GM23338 (cell line): ENCODE results near the gene ZNF830. TPM values are rescaled to one million over a fixed set of nuclear protein-coding genes. Genes with fewer than 3 reads are reported as not detected.
"Not testable (repeated sequence)": the region's sequence is repeated elsewhere in the genome, so short reads cannot be mapped to it uniquely, and the experiment has no call there.

Experiments used
- ATAC-seq: fragments of 200-7000 bp; cut with Tn5 transposase; 3 replicates; pipeline ENCODE4 v1.9.1; 2020
- DNase-seq: peaks from one replicate; pipeline ENCODE4 v3.0.0-alpha.2; 2015; ENCODE audit warnings: low spot score
- H2AFZ ChIP-seq: fragments of 200-600 bp; sonication (generic); 2 replicates; pipeline ENCODE4 v1.8.0; 2016; ENCODE audit warnings: antibody characterized with exemption, mild to moderate bottlenecking, moderate library complexity
- H3F3A ChIP-seq: fragments of 200-600 bp; sonication (generic); replicated peaks from 2 replicates; pipeline ENCODE4 v1.8.0; 2017; ENCODE audit warnings: antibody characterized with exemption, mixed run types, low read depth
- H3K27ac ChIP-seq: fragments of 200-600 bp; sonication (generic); 2 replicates; pipeline ENCODE4 v1.6.1; 2016; ENCODE audit warnings: low read depth
- H3K27me3 ChIP-seq: fragments of 200-600 bp; sonication (generic); 2 replicates; pipeline ENCODE4 v1.8.0; 2016; ENCODE audit warnings: mild to moderate bottlenecking, mixed run types, moderate library complexity; ENCODE audit not compliant: insufficient read depth
- H3K36me3 ChIP-seq: fragments of 200-600 bp; sonication (generic); 2 replicates; pipeline ENCODE4 v1.8.0; 2016; ENCODE audit warnings: mild to moderate bottlenecking; ENCODE audit not compliant: insufficient read depth
- H3K4me1 ChIP-seq: fragments of 200-600 bp; sonication (generic); 2 replicates; pipeline ENCODE4 v1.8.0; 2016; ENCODE audit warnings: mild to moderate bottlenecking, moderate library complexity; ENCODE audit not compliant: insufficient read depth
- H3K4me2 ChIP-seq: fragments of 200-600 bp; sonication (generic); 2 replicates; pipeline ENCODE4 v1.7.1; 2017; ENCODE audit warnings: mixed run types
- H3K4me3 ChIP-seq: fragments of 200-600 bp; sonication (generic); 2 replicates; pipeline ENCODE4 v1.6.1; 2016; ENCODE audit warnings: mixed run types
- H3K79me2 ChIP-seq: fragments of 200-600 bp; sonication (generic); replicated peaks from 2 replicates; pipeline ENCODE4 v1.8.0; 2017; ENCODE audit warnings: mild to moderate bottlenecking; ENCODE audit not compliant: insufficient read depth
- H3K9me2 ChIP-seq: fragments of 200-600 bp; sonication (generic); 2 replicates; pipeline ENCODE4 v1.8.0; 2017; ENCODE audit not compliant: insufficient read depth
- H4K20me1 ChIP-seq: fragments of 200-600 bp; sonication (generic); replicated peaks from 2 replicates; pipeline ENCODE4 v1.8.0; 2017; ENCODE audit warnings: mild to moderate bottlenecking; ENCODE audit not compliant: insufficient read depth
- H3K27ac Mint-ChIP-seq: 2 replicates; pipeline ENCODE4 v1.8.0; 2020; ENCODE audit warnings: inconsistent platforms, mild to moderate bottlenecking, moderate library complexity, mixed read lengths
- H3K27me3 Mint-ChIP-seq: 3 replicates; pipeline ENCODE4 v1.8.0; 2022; ENCODE audit warnings: low read depth, mild to moderate bottlenecking, moderate library complexity, mixed read lengths, inconsistent platforms; ENCODE audit not compliant: insufficient read depth, poor library complexity
- H3K36me3 Mint-ChIP-seq: 3 replicates; pipeline ENCODE4 v1.8.0; 2021; ENCODE audit warnings: low read depth, mild to moderate bottlenecking, inconsistent platforms, moderate library complexity, mixed read lengths
- H3K4me1 Mint-ChIP-seq: 3 replicates; pipeline ENCODE4 v1.8.0; 2020; ENCODE audit warnings: mild to moderate bottlenecking, inconsistent platforms, mixed read lengths
- H3K4me3 Mint-ChIP-seq: 3 replicates; pipeline ENCODE4 v1.8.0; 2021; ENCODE audit warnings: moderate library complexity, mild to moderate bottlenecking, inconsistent platforms, mixed read lengths
- H3K9me3 Mint-ChIP-seq: 3 replicates; pipeline ENCODE4 v1.8.0; 2020; ENCODE audit warnings: moderate library complexity, mild to moderate bottlenecking, inconsistent platforms, mixed read lengths
- CREB1 ChIP-seq: fragments of 250-450 bp; sonication (Bioruptor Pico); IDR thresholded peaks from 2 replicates; pipeline ENCODE4 v1.5.0; 2020; ENCODE audit warnings: low read depth, mild to moderate bottlenecking, moderate library complexity
- EZH2 ChIP-seq: fragments of 200-600 bp; sonication (generic); IDR thresholded peaks from one replicate; pipeline ENCODE4 v1.8.0; 2017; ENCODE audit warnings: antibody characterized with exemption, mild to moderate bottlenecking, low read depth; ENCODE audit not compliant: unreplicated experiment
- JUNB ChIP-seq: IDR thresholded peaks from one replicate; pipeline ENCODE4 v1.6.1; 2016; ENCODE audit warnings: antibody characterized with exemption; ENCODE audit not compliant: unreplicated experiment
- POLR2AphosphoS5 ChIP-seq: IDR thresholded peaks from 2 replicates; pipeline ENCODE4 v1.6.1; 2016; ENCODE audit warnings: antibody characterized with exemption, low read depth
- ZNF114 ChIP-seq: fragments of 250-450 bp; sonication (Bioruptor Pico); IDR thresholded peaks from 2 replicates; pipeline ENCODE4 v1.5.0; 2020; ENCODE audit warnings: mild to moderate bottlenecking, moderate library complexity
- ZNF331 ChIP-seq: fragments of 250-450 bp; sonication (Bioruptor Pico); IDR thresholded peaks from 2 replicates; pipeline ENCODE4 v1.5.0; 2020; ENCODE audit warnings: low read depth, mild to moderate bottlenecking, moderate library complexity
- polyA plus RNA-seq: library from polyadenylated mRNA; unstranded; fragments of >200 nt; fragmentation: Nextera tagmentation; extraction: Ambion mirVana; gene quantifications from 2 replicates; pipeline ENCODE4 v1.2.1, GENCODE V29; 2016
- total RNA-seq: library from RNA; depleted of rRNA; stranded (reverse); fragments of >200 nt; shearing (Covaris generic); gene quantifications from 2 replicates; pipeline ENCODE4 v1.2.3, GENCODE V29; 2014
- TF ChIP-seq, protein P1 (sequence below): IDR thresholded peaks from one replicate; pipeline ENCODE4 v1.6.1; 2018; ENCODE audit warnings: antibody characterized with exemption; ENCODE audit not compliant: unreplicated experiment
- TF ChIP-seq, protein P2 (sequence below), 2 experiments: fragments of 200-600 bp in 1 of 2; sonication (generic) in 1 of 2; conservative IDR thresholded peaks; 2 replicates each; pipeline versions ENCODE4 v1.5.1 to v1.6.1; 2016 to 2017; ENCODE audit warnings: antibody characterized with exemption in 2 of 2, low read depth in 2 of 2, mild to moderate bottlenecking in 2 of 2, moderate library complexity in 1 of 2

ZNF830 gene
- total and polyA plus RNA-seq, 2 experiments from 2014 or later, result 12.8 to 22.3 TPM

DNA sequence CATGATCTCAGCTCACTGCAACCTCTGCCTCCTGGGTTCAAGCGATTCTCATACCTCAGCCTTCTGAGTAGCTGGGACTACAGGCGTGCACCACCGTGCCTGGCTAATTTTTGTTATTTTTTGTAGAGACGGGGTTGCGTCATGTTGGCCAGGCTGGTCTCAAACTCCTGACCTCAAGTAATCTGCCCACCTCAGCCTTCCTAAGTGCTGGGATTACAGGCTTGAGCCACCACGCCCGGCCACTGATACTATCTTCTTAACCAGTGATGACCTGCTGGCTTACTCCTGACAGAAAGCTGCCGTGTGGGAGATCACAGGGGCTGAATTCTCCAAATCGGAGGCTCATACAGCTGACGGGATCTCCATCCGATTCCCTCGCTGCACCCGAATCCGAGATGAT is 39.6 kb downstream of the ZNF830 start:
- H3K9me3 Mint-ChIP-seq, H3K4me1 ChIP-seq, H3K79me2 ChIP-seq, H2AFZ ChIP-seq, H3K27me3 ChIP-seq, H3K4me1 Mint-ChIP-seq, H3K27ac Mint-ChIP-seq, H3K4me2 ChIP-seq, H3K4me3 Mint-ChIP-seq, ATAC-seq, DNase-seq, H3K9me2 ChIP-seq, H4K20me1 ChIP-seq, H3K27ac ChIP-seq, H3F3A ChIP-seq, H3K4me3 ChIP-seq, H3K27me3 Mint-ChIP-seq: not testable (repeated sequence)
- H3K36me3 ChIP-seq, result peaks cover 50% of the 10 kb centered on the region
- H3K36me3 Mint-ChIP-seq, result peaks cover 94% of the 10 kb centered on the region

DNA sequence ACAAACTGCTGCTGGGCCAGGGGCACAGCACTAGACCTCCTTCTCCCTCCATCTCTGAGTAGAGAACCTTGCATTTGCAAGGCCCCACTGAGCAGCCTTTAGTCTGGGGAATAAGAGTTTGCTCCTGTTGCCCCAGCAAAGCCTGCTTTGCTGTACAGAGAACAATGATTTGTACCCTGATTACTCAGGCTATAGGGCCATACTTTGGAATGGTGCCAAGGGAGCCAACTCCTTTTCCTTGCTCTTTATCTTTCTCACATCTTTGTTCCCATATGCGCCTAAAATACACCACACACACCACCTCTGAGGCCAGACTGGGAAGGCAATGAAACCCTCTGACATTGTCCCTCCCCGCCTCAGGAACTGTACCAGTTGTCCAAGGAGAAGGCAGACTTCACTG is 40.2 kb downstream of the ZNF830 start:
- H3K4me1 Mint-ChIP-seq, result no peaks in the 10 kb centered on the region
- Histone ChIP-seq H3K4me3 (no peak overlapping the region), H3K36me3 (peaks cover 45% of the 10 kb centered on the region), H3K27me3 (no peaks in the 10 kb centered on the region), H3K4me1 (no peaks in the 10 kb centered on the region), H3F3A (no peaks in the 10 kb centered on the region), H3K79me2 (no peaks in the 10 kb centered on the region), H3K4me2 (no peak overlapping the region), H3K27ac (no peak overlapping the region), H2AFZ (no peak overlapping the region), H3K9me2 (no peaks in the 10 kb centered on the region), H4K20me1 (no peaks in the 10 kb centered on the region; the same call in 1 of the 2 replicates)
- ATAC-seq (no peak), DNase-seq (no peak)
- no peaks in the 10 kb centered on the region for H3K9me3 Mint-ChIP-seq
- H3K4me3 Mint-ChIP-seq, result no peak overlapping the region; the same call in 2 of the 3 replicates
- peaks cover 6% of the 10 kb centered on the region for H3K27me3 Mint-ChIP-seq
- peaks cover 93% of the 10 kb centered on the region for H3K36me3 Mint-ChIP-seq
- no peak overlapping the region for H3K27ac Mint-ChIP-seq
- TF ChIP-seq, protein P1, sequence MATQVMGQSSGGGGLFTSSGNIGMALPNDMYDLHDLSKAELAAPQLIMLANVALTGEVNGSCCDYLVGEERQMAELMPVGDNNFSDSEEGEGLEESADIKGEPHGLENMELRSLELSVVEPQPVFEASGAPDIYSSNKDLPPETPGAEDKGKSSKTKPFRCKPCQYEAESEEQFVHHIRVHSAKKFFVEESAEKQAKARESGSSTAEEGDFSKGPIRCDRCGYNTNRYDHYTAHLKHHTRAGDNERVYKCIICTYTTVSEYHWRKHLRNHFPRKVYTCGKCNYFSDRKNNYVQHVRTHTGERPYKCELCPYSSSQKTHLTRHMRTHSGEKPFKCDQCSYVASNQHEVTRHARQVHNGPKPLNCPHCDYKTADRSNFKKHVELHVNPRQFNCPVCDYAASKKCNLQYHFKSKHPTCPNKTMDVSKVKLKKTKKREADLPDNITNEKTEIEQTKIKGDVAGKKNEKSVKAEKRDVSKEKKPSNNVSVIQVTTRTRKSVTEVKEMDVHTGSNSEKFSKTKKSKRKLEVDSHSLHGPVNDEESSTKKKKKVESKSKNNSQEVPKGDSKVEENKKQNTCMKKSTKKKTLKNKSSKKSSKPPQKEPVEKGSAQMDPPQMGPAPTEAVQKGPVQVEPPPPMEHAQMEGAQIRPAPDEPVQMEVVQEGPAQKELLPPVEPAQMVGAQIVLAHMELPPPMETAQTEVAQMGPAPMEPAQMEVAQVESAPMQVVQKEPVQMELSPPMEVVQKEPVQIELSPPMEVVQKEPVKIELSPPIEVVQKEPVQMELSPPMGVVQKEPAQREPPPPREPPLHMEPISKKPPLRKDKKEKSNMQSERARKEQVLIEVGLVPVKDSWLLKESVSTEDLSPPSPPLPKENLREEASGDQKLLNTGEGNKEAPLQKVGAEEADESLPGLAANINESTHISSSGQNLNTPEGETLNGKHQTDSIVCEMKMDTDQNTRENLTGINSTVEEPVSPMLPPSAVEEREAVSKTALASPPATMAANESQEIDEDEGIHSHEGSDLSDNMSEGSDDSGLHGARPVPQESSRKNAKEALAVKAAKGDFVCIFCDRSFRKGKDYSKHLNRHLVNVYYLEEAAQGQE, result no peak

DNA sequence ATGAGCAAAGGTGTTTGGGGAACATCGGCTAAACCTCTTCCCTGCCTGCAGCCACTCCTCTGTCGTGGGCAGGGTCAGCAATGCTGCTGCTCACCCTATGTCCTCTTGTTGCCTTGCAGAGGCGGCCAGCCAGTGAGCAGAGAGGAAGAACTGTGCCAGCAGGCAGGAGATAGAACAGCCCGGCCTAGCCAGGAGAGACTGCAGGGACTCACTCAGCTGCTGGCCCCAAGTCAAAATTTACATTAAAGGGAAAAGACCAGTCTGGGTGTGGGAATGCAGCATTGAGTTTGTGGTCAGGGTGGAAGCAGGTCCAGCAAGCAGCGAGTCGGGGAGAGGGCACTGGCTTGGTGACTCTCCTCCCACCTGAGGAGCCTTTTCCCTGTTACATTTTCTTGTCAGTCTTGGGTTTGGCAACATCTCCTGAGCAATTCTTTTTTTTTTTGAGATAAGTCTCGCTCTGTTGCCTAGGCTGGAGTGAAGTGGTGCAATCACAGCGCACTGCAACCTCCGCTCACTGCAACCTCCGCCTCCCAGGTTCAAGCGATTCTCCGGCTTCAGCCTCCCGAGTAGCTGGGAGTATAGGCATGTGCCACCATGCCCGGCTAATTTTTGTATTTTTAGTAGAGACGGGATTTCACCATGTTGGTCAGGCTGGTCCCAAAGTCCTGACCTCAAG is 41.7 kb downstream of the ZNF830 start:
- H3K79me2 ChIP-seq, result no peaks in the 10 kb centered on the region
- H3K4me2 ChIP-seq, result no peak overlapping the region
- H3K4me3 Mint-ChIP-seq, result no peak overlapping the region
- peaks cover 41% of the 10 kb centered on the region for H3K36me3 ChIP-seq
- no peak overlapping the region for H3K27ac ChIP-seq
- peaks cover 95% of the 10 kb centered on the region for H3K36me3 Mint-ChIP-seq
- ATAC-seq (no peak), DNase-seq (no peak)
- no peak overlapping the region for H2AFZ ChIP-seq
- peak overlapping the region; percentile 35; the same call in 1 of the 2 replicates for H3K27ac Mint-ChIP-seq
- peaks cover 11% of the 10 kb centered on the region for H3K27me3 Mint-ChIP-seq
- no peaks in the 10 kb centered on the region for H3K27me3 ChIP-seq
- no peaks in the 10 kb centered on the region for H3K9me3 Mint-ChIP-seq
- no peaks in the 10 kb centered on the region for H3K9me2 ChIP-seq
- H3K4me1 Mint-ChIP-seq, result no peaks in the 10 kb centered on the region; the same call in 2 of the 3 replicates
- no peaks in the 10 kb centered on the region for H3K4me1 ChIP-seq
- H3K4me3 ChIP-seq, result no peak overlapping the region
- H4K20me1 ChIP-seq, result no peaks in the 10 kb centered on the region; the same call in 1 of the 2 replicates
- no peaks in the 10 kb centered on the region for H3F3A ChIP-seq
- TF ChIP-seq ZNF114 (CRISPR knock-in tag) (no peak), CREB1 (CRISPR knock-in tag) (no peak), ZNF331 (CRISPR knock-in tag) (no peak), JUNB (no peak), POLR2AphosphoS5 (no peak), EZH2 (no peak)
- TF ChIP-seq, protein P1, result no peak
- TF ChIP-seq, protein P2, sequence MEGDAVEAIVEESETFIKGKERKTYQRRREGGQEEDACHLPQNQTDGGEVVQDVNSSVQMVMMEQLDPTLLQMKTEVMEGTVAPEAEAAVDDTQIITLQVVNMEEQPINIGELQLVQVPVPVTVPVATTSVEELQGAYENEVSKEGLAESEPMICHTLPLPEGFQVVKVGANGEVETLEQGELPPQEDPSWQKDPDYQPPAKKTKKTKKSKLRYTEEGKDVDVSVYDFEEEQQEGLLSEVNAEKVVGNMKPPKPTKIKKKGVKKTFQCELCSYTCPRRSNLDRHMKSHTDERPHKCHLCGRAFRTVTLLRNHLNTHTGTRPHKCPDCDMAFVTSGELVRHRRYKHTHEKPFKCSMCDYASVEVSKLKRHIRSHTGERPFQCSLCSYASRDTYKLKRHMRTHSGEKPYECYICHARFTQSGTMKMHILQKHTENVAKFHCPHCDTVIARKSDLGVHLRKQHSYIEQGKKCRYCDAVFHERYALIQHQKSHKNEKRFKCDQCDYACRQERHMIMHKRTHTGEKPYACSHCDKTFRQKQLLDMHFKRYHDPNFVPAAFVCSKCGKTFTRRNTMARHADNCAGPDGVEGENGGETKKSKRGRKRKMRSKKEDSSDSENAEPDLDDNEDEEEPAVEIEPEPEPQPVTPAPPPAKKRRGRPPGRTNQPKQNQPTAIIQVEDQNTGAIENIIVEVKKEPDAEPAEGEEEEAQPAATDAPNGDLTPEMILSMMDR (conservative IDR thresholded peaks at IDR 0.05; ENCODE audit: low read depth in 2 of 2), result no peak
